ENCODE results near the gene SEBOX. TPM values are rescaled to one million over a fixed set of nuclear protein-coding genes. Genes with fewer than 3 reads are reported as not detected.

Gene SEBOX
- total RNA-seq, 2 donors from 2014 or later, result not detected

- peaks cover 0 to 22% of the 10 kb centered on the region in 2 donors for H3K36me3 ChIP-seq
- WGBS, result 68% methylated on average over 6 of the region's 6 CpGs
- intact Hi-C loops (cut with DNase I), result no loop called here
- H3K27me3 ChIP-seq (replicated peaks; ENCODE audit: insufficient read depth), result no peaks in the 10 kb centered on the region
- TF ChIP-seq POLR2A (IDR thresholded peaks at IDR 0.05), result no peak
- TF ChIP-seq POLR2AphosphoS5 (IDR thresholded peaks at IDR 0.05), result no peak
- no peak for TF ChIP-seq CTCF (IDR thresholded peaks at IDR 0.05)
- no peaks in the 10 kb centered on the region for H3K4me1 ChIP-seq (replicated peaks)
- no peaks in the 10 kb centered on the region for H3K9me3 ChIP-seq
- DNase-seq (ENCODE audit: low spot score), result no peak
- H3K4me3 ChIP-seq, result no peak overlapping the region
- H3K27ac ChIP-seq, result no peak overlapping the region
Observed at GRCh38 chr17:28398280-28398981, 33.4 kb upstream of the SEBOX start.

GRCh38 chr17:28397687-28398279 lies 32.8 kb upstream of the SEBOX start:
- TF ChIP-seq CTCF (IDR thresholded peaks at IDR 0.05), result no peak
- TF ChIP-seq POLR2A (IDR thresholded peaks at IDR 0.05), result no peak
- TF ChIP-seq POLR2AphosphoS5 (IDR thresholded peaks at IDR 0.05), result no peak
- Histone ChIP-seq H3K36me3 (peaks cover 0 to 22% of the 10 kb centered on the region in 2 donors), H3K9me3 (no peaks in the 10 kb centered on the region), H3K4me3 (no peak overlapping the region), H3K27ac (no peak overlapping the region), H3K27me3 (replicated peaks; ENCODE audit: insufficient read depth) (no peaks in the 10 kb centered on the region), H3K4me1 (replicated peaks) (no peaks in the 10 kb centered on the region)
- DNase-seq (ENCODE audit: low spot score), result no peak
- intact Hi-C loops (cut with DNase I), result no loop called here
- WGBS, result 80% methylated on average over 7 of the region's 7 CpGs

GRCh38 chr17:28397275-28397674 lies 32.3 kb upstream of the SEBOX start:
- peaks cover 0 to 21% of the 10 kb centered on the region in 2 donors for H3K36me3 ChIP-seq
- no peak overlapping the region for H3K27ac ChIP-seq
- no peaks in the 10 kb centered on the region for H3K9me3 ChIP-seq
- H3K27me3 ChIP-seq (replicated peaks; ENCODE audit: insufficient read depth), result no peaks in the 10 kb centered on the region
- TF ChIP-seq CTCF (IDR thresholded peaks at IDR 0.05), result no peak
- no peak for TF ChIP-seq POLR2AphosphoS5 (IDR thresholded peaks at IDR 0.05)
- no peak for TF ChIP-seq POLR2A (IDR thresholded peaks at IDR 0.05)
- intact Hi-C loops (cut with DNase I), result no loop called here
- no peaks in the 10 kb centered on the region for H3K4me1 ChIP-seq (replicated peaks)
- no peak overlapping the region for H3K4me3 ChIP-seq
- DNase-seq (ENCODE audit: low spot score), result no peak
- 94% methylated on average over 3 of the region's 3 CpGs for WGBS

- intact Hi-C loops (cut with DNase I), result no loop called here
- TF ChIP-seq CTCF (IDR thresholded peaks at IDR 0.05) (no peak), POLR2A (IDR thresholded peaks at IDR 0.05) (no peak), POLR2AphosphoS5 (IDR thresholded peaks at IDR 0.05) (no peak)
- Histone ChIP-seq H3K27me3 (replicated peaks; ENCODE audit: insufficient read depth) (no peaks in the 10 kb centered on the region), H3K36me3 (peaks cover 0 to 15% of the 10 kb centered on the region in 2 donors), H3K9me3 (no peaks in the 10 kb centered on the region), H3K4me3 (no peak overlapping the region), H3K27ac (no peak overlapping the region), H3K4me1 (replicated peaks) (no peaks in the 10 kb centered on the region)
- WGBS, result 88% methylated on average over 6 of the region's 6 CpGs
- DNase-seq (ENCODE audit: low spot score), result no peak
Observed at GRCh38 chr17:28396635-28397239, 31.7 kb upstream of the SEBOX start.

All from prostate gland (tissue), 2 donors.